Erythroblast (primary cell): Measurements from ENCODE around the gene FAM20C.

Source experiments
- GATA1 ChIP-seq: IDR thresholded peaks from 2 replicates; pipeline ENCODE4 v1.6.1; 2011; ENCODE audit warnings: low read depth, mild to moderate bottlenecking, control low read depth, low read length, moderate library complexity
- POLR2A ChIP-seq: IDR thresholded peaks from 2 replicates; pipeline ENCODE4 v1.6.1; 2011; ENCODE audit warnings: mild to moderate bottlenecking, low read length

DNA sequence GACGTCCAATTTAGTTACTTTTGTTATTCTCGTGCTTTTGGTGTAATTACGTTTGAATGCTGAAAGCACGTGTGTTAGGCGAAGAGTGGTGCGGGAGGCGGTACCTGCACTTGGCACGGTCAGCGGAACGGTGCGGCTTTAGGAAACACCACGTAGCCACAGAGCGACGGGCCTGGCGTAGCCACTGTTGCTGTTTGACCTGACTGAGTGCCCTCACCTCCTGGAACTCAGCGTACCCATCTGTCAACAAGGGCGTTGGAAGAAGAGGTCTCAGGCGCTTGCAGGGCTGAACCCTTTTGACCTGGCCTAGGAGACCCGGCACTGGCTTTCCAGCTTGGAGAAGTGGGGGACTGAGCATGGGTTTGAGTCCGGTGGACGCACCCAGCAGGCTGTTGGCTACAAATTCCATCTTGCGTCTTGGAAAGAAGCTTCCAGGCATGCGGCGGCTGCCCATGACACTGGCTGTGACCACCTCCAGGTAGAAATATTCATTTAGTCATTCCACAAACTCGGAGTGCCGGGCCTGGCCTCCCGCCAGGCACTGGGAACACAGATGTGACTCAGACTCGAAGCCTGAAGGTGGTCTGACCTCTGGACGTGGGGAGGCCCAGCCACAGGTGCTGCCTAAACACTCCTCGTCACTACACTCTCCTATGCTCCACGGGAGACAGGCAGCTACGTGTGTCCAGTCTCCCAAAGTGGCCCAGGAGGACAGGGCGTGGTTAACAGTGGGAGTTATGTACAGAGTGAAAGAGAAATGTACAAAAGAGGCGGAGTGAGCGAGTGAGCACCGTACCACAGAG, 22.2 kb downstream of the FAM20C start:
- no peak for TF ChIP-seq POLR2A
- no peak for TF ChIP-seq GATA1
